Liver (tissue), 9 donors: ENCODE results near the gene PWWP2B. TPM values are rescaled to one million over a fixed set of nuclear protein-coding genes. Genes with fewer than 3 reads are reported as not detected.

Experiments used
- DNase-seq: peaks from one replicate; pipeline ENCODE4 v3.0.0-alpha.2; 2017; ENCODE audit warnings: low spot score
- H3K27ac ChIP-seq, 2 donors: one replicate each; pipeline ENCODE4 v1.7.0; 2013; ENCODE audit warnings: inconsistent platforms in 2 of 2, low read length in 2 of 2, control low read depth in 1 of 2, low read depth in 1 of 2, mild to moderate bottlenecking in 1 of 2
- H3K27me3 ChIP-seq, 4 donors: one replicate each; pipeline versions ENCODE4 v1.6.1 to v1.7.0; 2013; ENCODE audit warnings: low read length in 3 of 4, inconsistent platforms in 1 of 4, mild to moderate bottlenecking in 1 of 4, moderate library complexity in 1 of 4; ENCODE audit not compliant: control insufficient read depth in 4 of 4, insufficient read depth in 4 of 4
- H3K36me3 ChIP-seq, 4 donors: one replicate each; pipeline versions ENCODE4 v1.6.1 to v1.7.0; 2013; ENCODE audit warnings: low read length in 3 of 4, mild to moderate bottlenecking in 3 of 4, low read depth in 1 of 4, moderate library complexity in 1 of 4; ENCODE audit not compliant: control insufficient read depth in 4 of 4, insufficient read depth in 3 of 4
- H3K4me1 ChIP-seq, 4 donors: one replicate each; pipeline versions ENCODE4 v1.6.1 to v1.7.0; 2013; ENCODE audit warnings: low read length in 3 of 4, mild to moderate bottlenecking in 3 of 4, moderate library complexity in 1 of 4; ENCODE audit not compliant: control insufficient read depth in 4 of 4, insufficient read depth in 4 of 4
- H3K4me3 ChIP-seq, 3 donors: one replicate each; pipeline versions ENCODE4 v1.6.1 to v1.7.0; 2013; ENCODE audit warnings: low read length in 3 of 3, control low read depth in 1 of 3, low read depth in 1 of 3, mild to moderate bottlenecking in 1 of 3
- H3K9ac ChIP-seq, 2 donors: one replicate each; pipeline ENCODE4 v1.7.0; 2013; ENCODE audit warnings: low read length in 2 of 2, mild to moderate bottlenecking in 2 of 2, moderate library complexity in 2 of 2, control low read depth in 1 of 2, low read depth in 1 of 2
- H3K9me3 ChIP-seq, 4 donors: one replicate each; pipeline versions ENCODE4 v1.6.1 to v1.7.0; 2013; ENCODE audit warnings: low read length in 3 of 4; ENCODE audit not compliant: control insufficient read depth in 4 of 4
- EGR1 ChIP-seq, 2 donors: IDR thresholded peaks; 2 replicates each; pipeline ENCODE4 v1.6.1; 2016 to 2018; ENCODE audit warnings: antibody characterized with exemption in 2 of 2, low read depth in 2 of 2
- FOXA1 ChIP-seq: IDR thresholded peaks from 2 replicates; pipeline ENCODE4 v1.6.1; 2016; ENCODE audit warnings: antibody characterized with exemption
- FOXA2 ChIP-seq: IDR thresholded peaks from 2 replicates; pipeline ENCODE4 v1.6.1; 2016; ENCODE audit warnings: antibody characterized with exemption
- GABPA ChIP-seq, 2 donors: IDR thresholded peaks in 1 of 2; conservative IDR thresholded peaks in 1 of 2; 2 replicates each; pipeline ENCODE4 v1.6.1; 2016; ENCODE audit warnings: antibody characterized with exemption in 2 of 2, mild to moderate bottlenecking in 1 of 2, moderate library complexity in 1 of 2
- HNF4A ChIP-seq, 2 donors: conservative IDR thresholded peaks; 2 replicates each; pipeline ENCODE4 v1.6.1; 2016; ENCODE audit warnings: antibody characterized with exemption in 2 of 2, mild to moderate bottlenecking in 2 of 2
- HNF4G ChIP-seq: IDR thresholded peaks from 2 replicates; pipeline ENCODE4 v1.6.1; 2016; ENCODE audit warnings: antibody characterized with exemption
- JUND ChIP-seq, 2 donors: IDR thresholded peaks; 2 replicates each; pipeline ENCODE4 v1.6.1; 2016; ENCODE audit warnings: antibody characterized with exemption in 2 of 2
- NR2F2 ChIP-seq: IDR thresholded peaks from 2 replicates; pipeline ENCODE4 v1.6.1; 2016; ENCODE audit warnings: antibody characterized with exemption
- RAD21 ChIP-seq, 2 donors: IDR thresholded peaks; 2 replicates each; pipeline ENCODE4 v1.6.1; 2016; ENCODE audit warnings: antibody characterized with exemption in 2 of 2, mild to moderate bottlenecking in 2 of 2
- RXRA ChIP-seq, 2 donors: IDR thresholded peaks; 2 replicates each; pipeline ENCODE4 v1.6.1; 2017 to 2018; ENCODE audit warnings: antibody characterized with exemption in 2 of 2, mild to moderate bottlenecking in 1 of 2
- SP1 ChIP-seq: IDR thresholded peaks from 2 replicates; pipeline ENCODE4 v1.6.1; 2018; ENCODE audit warnings: antibody characterized with exemption, mild to moderate bottlenecking
- TAF1 ChIP-seq: conservative IDR thresholded peaks from 2 replicates; pipeline ENCODE4 v1.6.1; 2016; ENCODE audit warnings: antibody characterized with exemption, mild to moderate bottlenecking
- YY1 ChIP-seq: IDR thresholded peaks from 2 replicates; pipeline ENCODE4 v1.6.1; 2016; ENCODE audit warnings: antibody characterized with exemption, mild to moderate bottlenecking
- WGBS: extraction: QIAGEN DNeasy Blood & Tissue Kit; methylation state at CpG from one replicate; pipeline ENCODE4 v1.1.7; 2013; 5-methylcytosine and 5-hydroxymethylcytosine counted together
- polyA plus RNA-seq, 2 donors: library from polyadenylated mRNA; stranded (reverse) in 1 of 2; unstranded in 1 of 2; fragments of 200-250 nt in 1 of 2; fragments of >200 nt in 1 of 2; fragmentation: Nextera tagmentation in 1 of 2; extraction: Ambion mirVana in 1 of 2; gene quantifications; one replicate each; pipeline versions ENCODE4 v1.2.1 to v1.2.3, GENCODE V29; 2013 to 2015
- total RNA-seq, 2 donors: library from RNA; depleted of rRNA; stranded (reverse); fragments of >200 nt; gene quantifications; one replicate each; pipeline ENCODE4 v1.2.3, GENCODE V29; 2014
- TF ChIP-seq, protein P1 (sequence below): fragments of 150-350 bp; IDR thresholded peaks from 2 replicates; pipeline ENCODE4 v1.5.1; 2017; ENCODE audit warnings: improper control_type of control experiment, low read depth, low read length; ENCODE audit not compliant: missing input control
- TF ChIP-seq, protein P2 (sequence below): IDR thresholded peaks from 2 replicates; pipeline ENCODE4 v1.6.1; 2016; ENCODE audit warnings: antibody characterized with exemption
- TF ChIP-seq, protein P3 (sequence below): IDR thresholded peaks from 2 replicates; pipeline ENCODE4 v1.6.1; 2016; ENCODE audit warnings: antibody characterized with exemption
- TF ChIP-seq, protein P4 (sequence below): IDR thresholded peaks from 2 replicates; pipeline ENCODE4 v1.6.1; 2016; ENCODE audit warnings: antibody characterized with exemption
- TF ChIP-seq, protein P5 (sequence below): IDR thresholded peaks from 2 replicates; pipeline ENCODE4 v1.6.1; 2016; ENCODE audit warnings: antibody characterized with exemption, mild to moderate bottlenecking
- donor health status: healthy.
- donor health status: healthy.
- donor health status: healthy.
- donor health status: healthy.
- donor health status: healthy.

The PWWP2B gene
- total and polyA plus RNA-seq, 4 donors = 0.75 to 4.2 (median 3.6) TPM

DNA sequence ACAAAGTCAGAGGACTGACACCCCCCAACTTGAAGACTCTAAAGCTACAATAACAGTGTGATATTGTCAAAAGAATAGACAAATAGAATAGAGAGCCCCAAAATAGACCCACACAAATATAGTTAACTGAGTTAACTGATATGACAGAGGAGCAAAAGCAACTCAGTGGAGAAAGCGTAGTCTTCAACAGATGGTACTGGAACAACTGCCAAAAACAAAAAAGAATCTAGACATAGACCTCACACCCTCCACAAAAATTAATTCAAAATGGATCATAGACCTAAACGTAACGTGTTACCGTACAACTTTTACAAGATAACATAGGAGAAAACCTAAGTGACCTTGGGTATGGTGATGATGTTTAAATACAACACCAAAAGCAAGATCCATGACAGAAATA, 28.6 kb upstream of the PWWP2B start (continued):
- TF ChIP-seq, protein P1, sequence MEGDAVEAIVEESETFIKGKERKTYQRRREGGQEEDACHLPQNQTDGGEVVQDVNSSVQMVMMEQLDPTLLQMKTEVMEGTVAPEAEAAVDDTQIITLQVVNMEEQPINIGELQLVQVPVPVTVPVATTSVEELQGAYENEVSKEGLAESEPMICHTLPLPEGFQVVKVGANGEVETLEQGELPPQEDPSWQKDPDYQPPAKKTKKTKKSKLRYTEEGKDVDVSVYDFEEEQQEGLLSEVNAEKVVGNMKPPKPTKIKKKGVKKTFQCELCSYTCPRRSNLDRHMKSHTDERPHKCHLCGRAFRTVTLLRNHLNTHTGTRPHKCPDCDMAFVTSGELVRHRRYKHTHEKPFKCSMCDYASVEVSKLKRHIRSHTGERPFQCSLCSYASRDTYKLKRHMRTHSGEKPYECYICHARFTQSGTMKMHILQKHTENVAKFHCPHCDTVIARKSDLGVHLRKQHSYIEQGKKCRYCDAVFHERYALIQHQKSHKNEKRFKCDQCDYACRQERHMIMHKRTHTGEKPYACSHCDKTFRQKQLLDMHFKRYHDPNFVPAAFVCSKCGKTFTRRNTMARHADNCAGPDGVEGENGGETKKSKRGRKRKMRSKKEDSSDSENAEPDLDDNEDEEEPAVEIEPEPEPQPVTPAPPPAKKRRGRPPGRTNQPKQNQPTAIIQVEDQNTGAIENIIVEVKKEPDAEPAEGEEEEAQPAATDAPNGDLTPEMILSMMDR = no peak
- no peak for TF ChIP-seq SP1
- TF ChIP-seq GABPA (IDR thresholded peaks at IDR 0.05 in 1 of 2, conservative IDR thresholded peaks at IDR 0.05 in 1 of 2) = no peak
- no peak for TF ChIP-seq HNF4G

DNA sequence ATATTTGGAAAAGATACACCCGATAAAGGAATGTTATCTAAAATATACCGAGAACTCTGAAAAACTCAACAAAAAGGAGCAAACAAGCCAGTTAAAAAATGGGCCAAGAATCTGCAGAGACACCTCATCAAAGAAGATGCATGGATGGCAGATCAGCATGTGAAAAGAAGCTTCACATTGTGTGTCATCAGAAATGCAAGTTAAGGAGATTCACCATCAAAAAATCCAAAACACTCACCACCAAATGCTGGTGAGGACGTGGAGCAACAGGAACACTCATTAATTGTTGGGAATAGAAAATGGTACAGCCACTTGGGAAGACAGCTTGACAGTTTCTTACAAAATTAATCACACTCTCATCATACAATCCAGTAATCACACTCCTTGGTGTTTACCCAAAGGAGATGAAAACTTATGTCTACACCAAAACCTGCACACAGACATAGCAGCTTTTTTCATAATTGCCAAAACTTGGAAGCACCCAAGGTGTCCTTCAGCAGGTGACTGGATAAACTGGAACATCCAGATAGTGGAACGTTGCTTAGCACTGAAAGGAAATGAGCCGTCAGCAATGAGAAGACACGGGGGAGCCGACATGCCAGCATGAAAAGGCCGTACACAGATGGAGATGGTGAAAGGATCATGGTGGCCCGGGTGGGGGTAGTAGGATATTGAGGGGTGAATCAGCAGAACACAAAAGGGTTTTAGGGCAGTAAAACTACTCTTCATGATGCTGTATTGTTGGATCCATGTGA, 27.9 kb upstream of the PWWP2B start:
- Histone ChIP-seq H3K9me3 (no peaks in the 10 kb centered on the region), H3K4me1 (no peaks in the 10 kb centered on the region), H3K36me3 (peaks cover 0 to 11% (median 6%) of the 10 kb centered on the region in 4 donors), H3K9ac (no peak overlapping the region), H3K4me3 (no peak overlapping the region), H3K27ac (no peak overlapping the region), H3K27me3 (no peaks in the 10 kb centered on the region)
- 84% methylated on average over 9 of the region's 9 CpGs for WGBS
- TF ChIP-seq FOXA1 = no peak
- TF ChIP-seq, protein P2, sequence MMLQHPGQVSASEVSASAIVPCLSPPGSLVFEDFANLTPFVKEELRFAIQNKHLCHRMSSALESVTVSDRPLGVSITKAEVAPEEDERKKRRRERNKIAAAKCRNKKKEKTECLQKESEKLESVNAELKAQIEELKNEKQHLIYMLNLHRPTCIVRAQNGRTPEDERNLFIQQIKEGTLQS = no peak
- TF ChIP-seq, protein P1 = no peak
- no peak for TF ChIP-seq FOXA2
- no peak for TF ChIP-seq EGR1 (IDR thresholded peaks at IDR 0.05; ENCODE audit: low read depth in 2 of 2)
- TF ChIP-seq NR2F2 = no peak
- TF ChIP-seq JUND (IDR thresholded peaks at IDR 0.05) = no peak
- TF ChIP-seq HNF4G = no peak
- no peak for TF ChIP-seq YY1
- TF ChIP-seq, protein P3, sequence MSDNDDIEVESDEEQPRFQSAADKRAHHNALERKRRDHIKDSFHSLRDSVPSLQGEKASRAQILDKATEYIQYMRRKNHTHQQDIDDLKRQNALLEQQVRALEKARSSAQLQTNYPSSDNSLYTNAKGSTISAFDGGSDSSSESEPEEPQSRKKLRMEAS = no peak
- TF ChIP-seq SP1 = no peak
- TF ChIP-seq RAD21 (IDR thresholded peaks at IDR 0.05) = no peak
- TF ChIP-seq RXRA (IDR thresholded peaks at IDR 0.05) = no peak
- no peak for TF ChIP-seq GABPA (IDR thresholded peaks at IDR 0.05 in 1 of 2, conservative IDR thresholded peaks at IDR 0.05 in 1 of 2)
- TF ChIP-seq, protein P4, sequence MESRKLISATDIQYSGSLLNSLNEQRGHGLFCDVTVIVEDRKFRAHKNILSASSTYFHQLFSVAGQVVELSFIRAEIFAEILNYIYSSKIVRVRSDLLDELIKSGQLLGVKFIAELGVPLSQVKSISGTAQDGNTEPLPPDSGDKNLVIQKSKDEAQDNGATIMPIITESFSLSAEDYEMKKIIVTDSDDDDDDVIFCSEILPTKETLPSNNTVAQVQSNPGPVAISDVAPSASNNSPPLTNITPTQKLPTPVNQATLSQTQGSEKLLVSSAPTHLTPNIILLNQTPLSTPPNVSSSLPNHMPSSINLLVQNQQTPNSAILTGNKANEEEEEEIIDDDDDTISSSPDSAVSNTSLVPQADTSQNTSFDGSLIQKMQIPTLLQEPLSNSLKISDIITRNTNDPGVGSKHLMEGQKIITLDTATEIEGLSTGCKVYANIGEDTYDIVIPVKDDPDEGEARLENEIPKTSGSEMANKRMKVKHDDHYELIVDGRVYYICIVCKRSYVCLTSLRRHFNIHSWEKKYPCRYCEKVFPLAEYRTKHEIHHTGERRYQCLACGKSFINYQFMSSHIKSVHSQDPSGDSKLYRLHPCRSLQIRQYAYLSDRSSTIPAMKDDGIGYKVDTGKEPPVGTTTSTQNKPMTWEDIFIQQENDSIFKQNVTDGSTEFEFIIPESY = no peak
- TF ChIP-seq TAF1 = no peak
- TF ChIP-seq HNF4A (conservative IDR thresholded peaks at IDR 0.05) = no peak
- TF ChIP-seq, protein P5, sequence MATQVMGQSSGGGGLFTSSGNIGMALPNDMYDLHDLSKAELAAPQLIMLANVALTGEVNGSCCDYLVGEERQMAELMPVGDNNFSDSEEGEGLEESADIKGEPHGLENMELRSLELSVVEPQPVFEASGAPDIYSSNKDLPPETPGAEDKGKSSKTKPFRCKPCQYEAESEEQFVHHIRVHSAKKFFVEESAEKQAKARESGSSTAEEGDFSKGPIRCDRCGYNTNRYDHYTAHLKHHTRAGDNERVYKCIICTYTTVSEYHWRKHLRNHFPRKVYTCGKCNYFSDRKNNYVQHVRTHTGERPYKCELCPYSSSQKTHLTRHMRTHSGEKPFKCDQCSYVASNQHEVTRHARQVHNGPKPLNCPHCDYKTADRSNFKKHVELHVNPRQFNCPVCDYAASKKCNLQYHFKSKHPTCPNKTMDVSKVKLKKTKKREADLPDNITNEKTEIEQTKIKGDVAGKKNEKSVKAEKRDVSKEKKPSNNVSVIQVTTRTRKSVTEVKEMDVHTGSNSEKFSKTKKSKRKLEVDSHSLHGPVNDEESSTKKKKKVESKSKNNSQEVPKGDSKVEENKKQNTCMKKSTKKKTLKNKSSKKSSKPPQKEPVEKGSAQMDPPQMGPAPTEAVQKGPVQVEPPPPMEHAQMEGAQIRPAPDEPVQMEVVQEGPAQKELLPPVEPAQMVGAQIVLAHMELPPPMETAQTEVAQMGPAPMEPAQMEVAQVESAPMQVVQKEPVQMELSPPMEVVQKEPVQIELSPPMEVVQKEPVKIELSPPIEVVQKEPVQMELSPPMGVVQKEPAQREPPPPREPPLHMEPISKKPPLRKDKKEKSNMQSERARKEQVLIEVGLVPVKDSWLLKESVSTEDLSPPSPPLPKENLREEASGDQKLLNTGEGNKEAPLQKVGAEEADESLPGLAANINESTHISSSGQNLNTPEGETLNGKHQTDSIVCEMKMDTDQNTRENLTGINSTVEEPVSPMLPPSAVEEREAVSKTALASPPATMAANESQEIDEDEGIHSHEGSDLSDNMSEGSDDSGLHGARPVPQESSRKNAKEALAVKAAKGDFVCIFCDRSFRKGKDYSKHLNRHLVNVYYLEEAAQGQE = no peak
- no peak for DNase-seq
